Pancreas (tissue), 10 donors: ENCODE data around the gene SELPLG. TPM values are rescaled to one million over a fixed set of nuclear protein-coding genes. Genes with fewer than 3 reads are reported as not detected.

Experiments used
- ATAC-seq, 4 donors: fragments of 200-7000 bp; cut with Tn5 transposase; one replicate each; pipeline versions ENCODE4 v1.8.0 to v1.9.1; 2020; ENCODE audit warnings: mild to moderate bottlenecking in 4 of 4, moderate library complexity in 4 of 4
- DNase-seq, 6 donors: peaks; one replicate each; pipeline ENCODE4 v3.0.0-alpha.2; 2020
- FAIRE-seq: peaks from 2 replicates; lab custom pipeline; 2012; peaks lifted over from hg19 to GRCh38; lab: Jason Lieb, UNC
- H3K27ac ChIP-seq, 4 donors: fragments of 200-600 bp; sonication (generic); 1 replicate in 3 of 4; 2 replicates in 1 of 4; pipeline versions ENCODE4 v1.5.0 to v1.8.0; 2020
- H3K27me3 ChIP-seq, 4 donors: fragments of 200-600 bp; one replicate each; pipeline ENCODE4 v1.8.0; 2021
- H3K36me3 ChIP-seq, 3 donors: fragments of 200-600 bp; sonication (generic) in 1 of 3; one replicate each; pipeline versions ENCODE4 v1.5.0 to v1.8.0; 2020 to 2021
- H3K4me1 ChIP-seq, 3 donors: fragments of 200-600 bp; one replicate each; pipeline ENCODE4 v1.8.0; 2021
- H3K4me3 ChIP-seq, 4 donors: fragments of 200-600 bp; sonication (generic) in 2 of 4; one replicate each; pipeline versions ENCODE4 v1.5.0 to v1.8.0; 2020 to 2021
- H3K9me3 ChIP-seq, 4 donors: fragments of 200-600 bp; one replicate each; pipeline ENCODE4 v1.8.0; 2021
- WGBS, 2 donors: extraction: QIAGEN DNeasy Blood & Tissue Kit; methylation state at CpG; one replicate each; pipeline ENCODE4 v1.1.7; 2013; 5-methylcytosine and 5-hydroxymethylcytosine counted together
- intact Hi-C, 3 donors: fragments of 100-400 bp; cut with DNase I; formaldehyde crosslinking; loops; one replicate each; pipeline versions ENCODE4 v1.11.1 to v1.14.2; 2022
- polyA plus RNA-seq, 2 donors: library from polyadenylated mRNA; stranded (reverse); fragments of 200-250 nt; gene quantifications; one replicate each; pipeline ENCODE4 v1.2.3, GENCODE V29; 2013
- total RNA-seq, 6 donors: library from RNA; stranded (reverse); fragmentation: NEBNext Ultra II Directional in 4 of 6; extraction: Animal tissue kit (Norgen Biotek cat#: 25700) in 4 of 6; gene quantifications; one replicate each; pipeline versions ENCODE4 v1.2.1 to v1.2.4, GENCODE V29; 2021 to 2023
- TF ChIP-seq, protein P1 (sequence below), 4 donors: fragments of 200-600 bp; sonication (generic) in 3 of 4; IDR thresholded peaks; one replicate each; pipeline versions ENCODE4 v1.5.0 to v1.8.0; 2021; ENCODE audit warnings: antibody characterized with exemption in 4 of 4
- donor health status: healthy with polysubstance abuse.
- donor health status: DM: no; HTN: no; CAD: no; lungs with moderate emphysema.
- donor health status: DM: no; HTN: no; CAD: no.
- donor health status: control.
- donor health status: control.
- donor health status: Bipolar disorder and iron deficiency.
- donor health status: DM: yes; HTN: yes; CAD: no.
- donor health status: DM: no; HTN: no; CAD: no.
- donor health status: DM: no; HTN: no; CAD: no.
- donor health status: DM: yes; HTN: yes; CAD: no.

SELPLG gene
- total and polyA plus RNA-seq, 8 donors, result 0.28 to 9.5 (median 1.2) TPM

DNA sequence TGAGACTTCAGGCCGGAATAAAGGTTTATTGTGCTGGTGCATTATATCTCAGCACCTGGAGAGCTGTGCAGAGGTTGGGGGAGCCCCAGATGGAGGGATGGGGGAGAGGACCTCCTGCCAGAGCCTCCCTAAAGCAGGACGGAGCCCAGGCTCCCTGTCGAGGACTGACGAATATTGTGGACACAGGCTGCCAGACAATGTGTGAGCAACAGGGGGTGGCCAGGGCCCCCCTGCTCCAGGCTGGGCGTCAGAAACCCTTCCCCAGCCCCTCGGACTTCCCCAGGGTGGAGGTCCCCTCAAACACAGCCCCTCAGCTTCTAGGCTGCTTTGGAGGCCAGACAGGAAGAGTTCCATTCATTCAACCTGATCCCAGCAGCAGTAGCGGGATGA is 43.9 kb downstream of the SELPLG start:
- no peak overlapping the region for H3K4me3 ChIP-seq
- no peaks in the 10 kb centered on the region for H3K4me1 ChIP-seq
- ATAC-seq, result no peak
- H3K27me3 ChIP-seq, result no peaks in the 10 kb centered on the region
- FAIRE-seq, result no peak
- TF ChIP-seq, protein P1, sequence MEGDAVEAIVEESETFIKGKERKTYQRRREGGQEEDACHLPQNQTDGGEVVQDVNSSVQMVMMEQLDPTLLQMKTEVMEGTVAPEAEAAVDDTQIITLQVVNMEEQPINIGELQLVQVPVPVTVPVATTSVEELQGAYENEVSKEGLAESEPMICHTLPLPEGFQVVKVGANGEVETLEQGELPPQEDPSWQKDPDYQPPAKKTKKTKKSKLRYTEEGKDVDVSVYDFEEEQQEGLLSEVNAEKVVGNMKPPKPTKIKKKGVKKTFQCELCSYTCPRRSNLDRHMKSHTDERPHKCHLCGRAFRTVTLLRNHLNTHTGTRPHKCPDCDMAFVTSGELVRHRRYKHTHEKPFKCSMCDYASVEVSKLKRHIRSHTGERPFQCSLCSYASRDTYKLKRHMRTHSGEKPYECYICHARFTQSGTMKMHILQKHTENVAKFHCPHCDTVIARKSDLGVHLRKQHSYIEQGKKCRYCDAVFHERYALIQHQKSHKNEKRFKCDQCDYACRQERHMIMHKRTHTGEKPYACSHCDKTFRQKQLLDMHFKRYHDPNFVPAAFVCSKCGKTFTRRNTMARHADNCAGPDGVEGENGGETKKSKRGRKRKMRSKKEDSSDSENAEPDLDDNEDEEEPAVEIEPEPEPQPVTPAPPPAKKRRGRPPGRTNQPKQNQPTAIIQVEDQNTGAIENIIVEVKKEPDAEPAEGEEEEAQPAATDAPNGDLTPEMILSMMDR (IDR thresholded peaks at IDR 0.05), result no peak
- DNase-seq, result no peak
- H3K9me3 ChIP-seq, result no peaks in the 10 kb centered on the region
- intact Hi-C loops, result no loop called here
- WGBS, 2 donors, result 46 to 53% methylated on average over 7 of the region's 7 CpGs
- no peak overlapping the region for H3K27ac ChIP-seq
- no peaks in the 10 kb centered on the region for H3K36me3 ChIP-seq

DNA sequence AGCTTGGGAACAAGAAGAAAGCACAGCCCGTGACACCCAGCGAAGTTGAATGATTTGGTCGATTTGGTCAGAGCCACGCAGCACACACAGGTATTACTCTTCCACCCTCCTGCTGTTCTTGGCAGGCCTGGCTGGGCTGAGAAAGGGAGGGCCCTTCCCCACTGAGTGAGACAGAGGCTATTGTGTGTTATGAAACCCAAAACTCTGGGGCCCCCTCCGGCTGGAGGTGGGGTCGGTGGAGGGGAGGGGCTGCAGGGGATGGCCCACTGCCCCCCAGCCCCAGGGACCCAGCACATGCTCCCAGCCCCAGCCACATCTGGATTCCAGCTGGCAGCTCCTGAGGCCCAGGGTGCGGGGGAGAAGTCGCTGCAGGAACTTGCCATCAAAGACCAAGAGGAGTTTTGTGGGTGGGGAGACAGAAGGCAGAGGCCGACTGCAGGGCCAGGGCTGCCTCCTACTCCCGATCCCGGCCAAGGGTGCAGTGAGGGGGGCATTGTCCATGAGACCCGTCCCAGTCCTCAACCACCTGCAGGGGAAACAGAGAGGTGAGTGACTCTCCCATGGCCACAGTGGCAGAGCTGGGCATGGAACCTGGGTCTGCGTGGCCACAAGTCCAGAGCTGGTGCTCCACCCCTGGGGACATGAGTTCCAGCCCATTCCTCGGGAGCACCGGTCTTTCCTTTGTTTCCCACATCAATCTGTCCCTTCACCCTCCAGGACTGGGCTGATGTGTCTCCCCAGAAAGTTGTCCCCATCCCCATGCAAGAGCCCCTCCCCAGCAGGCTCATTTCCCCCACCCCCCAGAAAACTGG is 44.5 kb downstream of the SELPLG start:
- Histone ChIP-seq H3K36me3 (no peaks in the 10 kb centered on the region), H3K9me3 (no peaks in the 10 kb centered on the region), H3K4me1 (no peaks in the 10 kb centered on the region), H3K4me3 (no peak overlapping the region), H3K27me3 (no peaks in the 10 kb centered on the region), H3K27ac (no peak overlapping the region)
- DNase-seq (peak in 2 of 6 donors; percentile 21 to 28), ATAC-seq (peak in 3 of 4 donors; percentile 54 to 85 (median 66)), FAIRE-seq (no peak)
- WGBS, 2 donors, result 22 to 40% methylated on average over 14 to 15 of the region's 15 CpGs
- intact Hi-C loops, result no loop called here
- TF ChIP-seq, protein P1 (IDR thresholded peaks at IDR 0.05), result no peak

DNA sequence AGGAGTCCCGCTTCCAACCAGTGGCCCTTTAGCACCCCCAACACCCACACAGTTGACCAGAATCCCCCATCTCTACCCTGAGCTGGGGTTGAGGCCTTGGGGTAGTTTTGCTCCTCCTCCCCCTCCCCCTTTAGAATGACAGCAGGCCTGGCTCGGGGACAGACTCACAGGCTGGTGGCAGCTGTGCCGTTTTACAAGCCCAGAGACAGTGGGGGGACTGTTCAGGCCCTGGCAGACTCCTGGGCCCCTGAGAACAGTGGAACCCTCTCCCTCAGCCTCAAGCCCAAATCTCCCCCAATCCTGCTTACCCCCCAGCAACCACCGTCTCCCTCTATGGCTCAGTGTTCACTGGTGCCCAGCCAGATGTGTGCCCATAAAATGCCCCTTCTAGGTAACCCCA is 45.9 kb downstream of the SELPLG start:
- Histone ChIP-seq H3K4me3 (no peak overlapping the region), H3K9me3 (no peaks in the 10 kb centered on the region), H3K4me1 (no peaks in the 10 kb centered on the region), H3K36me3 (no peaks in the 10 kb centered on the region), H3K27me3 (no peaks in the 10 kb centered on the region), H3K27ac (no peak overlapping the region)
- WGBS, 2 donors, result 47 to 69% methylated on average over 4 of the region's 4 CpGs
- DNase-seq, result no peak
- ATAC-seq, result no peak
- TF ChIP-seq, protein P1 (IDR thresholded peaks at IDR 0.05), result no peak
- intact Hi-C loops, result no loop called here
- no peak for FAIRE-seq

DNA sequence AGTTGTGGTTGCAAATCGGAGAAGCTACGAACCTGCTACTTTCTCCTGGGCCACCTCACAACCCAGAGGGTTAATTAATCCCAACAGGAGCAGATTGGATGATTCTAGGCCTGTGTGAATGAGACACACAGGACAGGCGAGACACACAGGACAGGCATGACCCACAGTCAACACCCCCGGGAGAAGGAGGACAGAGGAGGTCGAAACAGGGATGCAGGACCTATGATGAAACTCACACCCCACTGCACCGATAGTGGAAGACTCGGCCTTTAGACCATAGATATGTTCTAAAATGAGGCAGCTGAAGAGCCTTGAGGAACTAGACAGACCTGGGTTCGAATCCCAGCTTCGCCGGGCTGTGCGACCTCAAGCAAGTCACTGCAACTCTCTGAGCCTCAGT is 47.4 kb downstream of the SELPLG start:
- H3K36me3 ChIP-seq, result no peaks in the 10 kb centered on the region
- TF ChIP-seq, protein P1 (IDR thresholded peaks at IDR 0.05), result no peak
- ATAC-seq (no peak), DNase-seq (no peak), FAIRE-seq (no peak)
- 75 to 80% methylated on average over 11 of the region's 11 CpGs for WGBS, 2 donors
- no peaks in the 10 kb centered on the region for H3K9me3 ChIP-seq
- intact Hi-C loops, result no loop called here
- no peaks in the 10 kb centered on the region for H3K27me3 ChIP-seq
- no peak overlapping the region for H3K4me3 ChIP-seq
- no peaks in the 10 kb centered on the region for H3K4me1 ChIP-seq
- H3K27ac ChIP-seq, result no peak overlapping the region

DNA sequence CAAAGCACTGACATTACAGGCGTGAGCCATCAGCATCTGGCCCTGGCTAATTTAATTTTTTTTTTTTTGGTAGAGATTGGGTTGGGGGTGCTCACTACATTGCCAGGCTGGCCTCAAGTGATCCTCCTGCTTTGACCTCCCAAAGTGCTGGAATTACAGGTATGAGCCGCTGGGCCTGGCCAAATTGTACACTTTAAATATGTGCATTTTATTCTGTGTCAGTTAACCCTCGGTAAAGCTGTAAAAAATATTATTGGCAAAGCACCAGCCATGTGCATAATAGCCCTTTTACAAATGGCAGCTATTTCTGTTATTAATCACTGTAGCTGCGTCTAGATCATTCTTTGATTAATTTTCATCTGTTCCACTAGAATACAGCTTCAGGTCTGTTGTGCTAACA is 47.8 kb downstream of the SELPLG start:
- no peak overlapping the region for H3K4me3 ChIP-seq
- H3K36me3 ChIP-seq, result no peaks in the 10 kb centered on the region
- H3K27ac ChIP-seq, result no peak overlapping the region
- TF ChIP-seq, protein P1 (IDR thresholded peaks at IDR 0.05), result no peak
- 22 to 30% methylated on average over 4 of the region's 4 CpGs for WGBS, 2 donors
- ATAC-seq (peak in 1 of 4 donors; percentile 17), FAIRE-seq (no peak), DNase-seq (no peak)
- H3K9me3 ChIP-seq, result no peaks in the 10 kb centered on the region
- no peaks in the 10 kb centered on the region for H3K4me1 ChIP-seq
- no peaks in the 10 kb centered on the region for H3K27me3 ChIP-seq
- intact Hi-C loops, result no loop called here
